GM18502 (cell line): ENCODE results near the gene TMEM204.

Experiments
- ATAC-seq: cut with Tn5 transposase; IDR thresholded peaks from one replicate; pipeline ENCODE4 v1.9.1; 2021; ENCODE audit warnings: mild to moderate bottlenecking; ENCODE audit not compliant: unreplicated experiment, poor library complexity

TMEM204 gene

GRCh38 chr16:1552129-1552528 is 18.7 kb downstream of the TMEM204 start:
- no peak for ATAC-seq

- no peak for ATAC-seq
Observed at GRCh38 chr16:1553946-1554825, 20.7 kb downstream of the TMEM204 start.

GRCh38 chr16:1554826-1555445 is 21.5 kb downstream of the TMEM204 start:
- ATAC-seq, result no peak

GRCh38 chr16:1556254-1556653 is 22.8 kb downstream of the TMEM204 start:
- no peak for ATAC-seq

GRCh38 chr16:1557074-1557473 is 23.6 kb downstream of the TMEM204 start:
- no peak for ATAC-seq

- ATAC-seq, result no peak
Observed at GRCh38 chr16:1557576-1557975, 24.1 kb downstream of the TMEM204 start.

GRCh38 chr16:1559446-1559975 is 26.0 kb downstream of the TMEM204 start:
- ATAC-seq, result no peak

- no peak for ATAC-seq
Observed at GRCh38 chr16:1560153-1560552, 26.7 kb downstream of the TMEM204 start.

- no peak for ATAC-seq
Observed at GRCh38 chr16:1560866-1561265, 27.4 kb downstream of the TMEM204 start.

GRCh38 chr16:1561266-1561665 is 27.8 kb downstream of the TMEM204 start:
- ATAC-seq, result no peak

GRCh38 chr16:1561836-1562235 is 28.4 kb downstream of the TMEM204 start:
- no peak for ATAC-seq

GRCh38 chr16:1563786-1564185 is 30.3 kb downstream of the TMEM204 start:
- ATAC-seq, result no peak

GRCh38 chr16:1564325-1564724 is 30.9 kb downstream of the TMEM204 start:
- no peak for ATAC-seq

- no peak for ATAC-seq
Observed at GRCh38 chr16:1565083-1565805, 31.8 kb downstream of the TMEM204 start.

- no peak for ATAC-seq
Observed at GRCh38 chr16:1567988-1568387, 34.5 kb downstream of the TMEM204 start.

- ATAC-seq, result no peak
Observed at GRCh38 chr16:1571012-1571671, 37.7 kb downstream of the TMEM204 start.

GRCh38 chr16:1572673-1573072 is 39.2 kb downstream of the TMEM204 start:
- no peak for ATAC-seq

GRCh38 chr16:1573301-1573700 is 39.8 kb downstream of the TMEM204 start:
- no peak for ATAC-seq

- ATAC-seq, result no peak
Observed at GRCh38 chr16:1575578-1575977, 42.1 kb downstream of the TMEM204 start.

- no peak for ATAC-seq
Observed at GRCh38 chr16:1579214-1579613, 45.7 kb downstream of the TMEM204 start.
